Activated naive CD4-positive, alpha-beta T cell treated with Interleukin-2 at 50 U/mL for 16 hours (primary cell): ENCODE results near the gene EPN2.
A peak's percentile ranks its signal among the peaks of the same experiment; 100 is the strongest.

Experiments used
- DNase-seq: peaks from one replicate; pipeline ENCODE4 v3.0.0-alpha.2; 2020

Gene EPN2

DNA sequence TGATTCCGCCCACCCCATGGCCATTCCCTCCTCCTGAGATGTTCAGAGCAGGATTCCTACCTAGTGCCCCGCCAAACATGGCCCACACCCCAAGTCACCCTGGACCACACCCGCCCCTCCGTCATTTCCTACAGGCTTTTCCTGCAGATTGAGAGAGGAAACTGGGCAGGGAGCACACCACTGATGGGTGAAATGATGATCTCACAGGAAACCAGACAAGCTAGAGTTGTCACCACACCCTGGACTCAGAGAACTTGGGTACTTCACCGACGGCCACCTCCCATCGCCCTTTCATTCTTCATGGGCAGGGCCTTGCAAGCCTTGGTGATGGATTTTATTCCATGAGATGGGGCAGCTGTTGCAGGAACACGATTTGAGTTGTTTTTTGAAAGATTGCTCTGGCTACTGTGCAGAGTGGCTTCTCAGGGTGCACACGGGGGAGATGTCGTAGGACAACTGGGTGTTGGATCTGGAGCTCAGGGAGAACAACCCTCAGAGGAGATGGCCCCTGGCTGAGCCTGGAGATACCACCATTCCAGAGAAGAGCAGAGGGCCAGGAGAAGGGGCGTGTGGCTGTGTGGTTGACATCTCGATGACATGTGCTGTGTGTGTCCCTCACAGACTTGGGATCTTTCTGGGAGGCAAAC lies 132.8 kb downstream of the EPN2 start:
- DNase-seq = no peak

DNA sequence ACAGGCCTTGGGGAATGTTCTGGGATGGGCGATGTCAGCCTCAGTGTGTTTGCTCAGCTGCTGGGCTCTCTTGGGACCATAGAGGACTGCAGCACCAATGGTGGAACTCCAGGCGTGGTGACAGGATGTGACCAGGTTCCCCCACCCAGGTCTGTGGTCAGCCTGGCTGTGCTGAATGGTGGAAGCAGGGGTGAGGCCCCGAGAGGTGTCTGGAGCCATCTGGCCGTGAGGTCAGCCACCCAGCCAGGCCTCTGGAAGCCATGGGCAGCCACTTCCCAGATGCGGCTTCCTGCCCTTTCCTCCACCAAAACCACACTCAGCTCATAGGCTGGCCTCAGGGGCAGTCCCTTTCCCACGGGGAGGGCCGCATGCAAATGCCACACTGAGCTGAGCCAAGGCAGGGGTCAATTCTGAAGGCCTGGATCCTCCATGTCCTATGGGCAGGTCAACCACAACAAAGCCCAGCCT lies 133.4 kb downstream of the EPN2 start:
- no peak for DNase-seq

DNA sequence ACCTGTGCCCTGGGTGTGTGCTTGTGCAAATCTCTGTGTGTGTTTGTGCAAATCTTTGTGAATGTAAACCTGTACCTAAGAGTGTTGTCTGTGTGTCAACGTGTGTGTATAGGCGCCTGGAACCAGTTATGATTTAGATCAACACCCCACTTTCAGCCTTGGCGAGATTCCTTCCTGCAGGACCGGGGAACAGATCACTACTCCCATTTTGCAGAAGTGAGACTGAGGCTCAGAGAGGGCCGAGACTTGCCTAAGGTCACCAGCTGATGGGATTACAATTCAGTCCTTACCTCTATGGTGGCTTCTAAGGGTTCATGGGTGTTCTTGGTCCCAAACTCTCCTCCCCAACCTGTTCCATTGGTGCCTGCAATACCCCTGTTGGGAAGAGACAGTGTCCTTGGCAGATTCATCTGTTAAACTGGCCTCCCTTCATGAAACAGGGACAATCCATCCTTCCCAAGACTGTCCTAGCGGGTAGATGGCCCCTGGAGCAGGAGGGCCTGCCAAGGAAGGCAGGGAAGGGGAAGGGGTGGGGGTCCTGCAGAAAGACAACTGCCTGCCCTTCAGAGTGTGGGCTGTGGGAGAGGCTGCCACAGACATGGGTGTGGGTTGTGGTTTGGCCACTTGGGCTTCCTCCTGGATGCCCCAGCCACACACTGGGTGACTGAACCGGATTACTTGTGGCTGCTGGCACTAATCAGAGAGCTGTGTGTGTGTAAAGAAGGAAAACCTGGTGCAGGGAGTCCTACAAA lies 134.3 kb downstream of the EPN2 start:
- DNase-seq = no peak

DNA sequence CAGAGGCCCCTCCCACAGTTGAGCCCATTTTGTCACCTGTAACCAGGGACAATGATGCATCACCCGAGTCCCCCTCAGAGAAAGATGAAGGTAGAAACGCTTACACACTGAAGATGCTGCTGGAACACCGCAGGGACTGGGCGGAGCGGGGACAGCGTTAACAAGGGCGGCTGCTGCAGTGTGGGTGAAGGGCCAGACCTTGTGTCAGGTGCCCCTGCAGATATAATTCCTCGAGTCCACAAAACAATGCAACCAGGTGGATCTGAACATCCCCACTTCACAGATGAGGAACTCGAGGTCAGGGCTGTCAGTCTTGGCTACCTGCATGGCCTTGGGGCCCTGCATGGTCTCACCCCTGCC lies 134.8 kb downstream of the EPN2 start:
- no peak for DNase-seq

DNA sequence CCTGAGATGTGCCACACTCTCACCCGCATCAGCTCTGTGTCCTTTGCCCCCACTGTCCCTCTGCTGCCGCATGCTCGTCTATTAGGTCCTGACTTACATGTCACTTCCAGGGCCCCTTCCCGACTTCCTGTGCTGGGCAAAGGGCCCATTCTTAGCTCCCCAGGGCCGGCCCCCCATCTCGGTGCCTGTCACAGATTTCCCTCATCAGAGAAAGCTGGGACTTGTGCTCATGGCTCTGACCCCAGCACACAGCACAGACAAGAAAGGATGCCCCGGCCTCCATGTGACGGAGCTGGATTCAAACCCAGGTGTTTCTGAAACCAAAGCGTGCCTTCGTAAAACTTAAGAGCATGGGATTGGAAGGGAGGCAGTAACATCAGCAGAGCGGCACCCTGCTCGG lies 135.3 kb downstream of the EPN2 start:
- DNase-seq = no peak

DNA sequence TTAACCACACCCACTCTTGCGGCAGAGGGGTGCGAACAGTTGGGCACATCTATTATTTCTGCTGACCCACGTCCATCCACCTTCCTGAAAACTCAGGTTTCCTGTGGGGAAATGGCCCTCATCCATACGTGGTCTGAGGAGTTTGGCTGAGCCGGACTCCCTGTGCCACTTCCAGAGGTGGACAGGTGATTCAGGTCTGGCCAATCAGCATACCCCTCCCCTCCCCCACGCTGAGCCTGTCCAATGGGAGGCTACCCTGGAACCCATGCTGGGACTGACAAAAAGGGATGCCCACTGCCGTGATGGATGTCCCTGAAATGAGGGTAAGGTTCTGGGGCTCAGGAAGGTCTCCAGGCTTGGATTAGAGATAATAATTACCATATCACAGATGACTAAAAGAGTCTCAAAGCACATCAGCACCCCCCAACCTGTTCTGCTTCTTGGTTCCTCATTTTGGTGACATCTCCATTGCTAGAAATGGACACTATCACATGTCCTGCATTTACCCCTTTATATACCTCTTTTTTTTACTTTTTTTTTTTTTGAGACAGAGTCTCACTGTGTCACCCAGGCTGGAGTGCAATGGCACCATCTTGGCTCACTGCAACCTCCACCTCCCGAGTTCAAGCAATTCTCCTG lies 135.8 kb downstream of the EPN2 start:
- no peak for DNase-seq

DNA sequence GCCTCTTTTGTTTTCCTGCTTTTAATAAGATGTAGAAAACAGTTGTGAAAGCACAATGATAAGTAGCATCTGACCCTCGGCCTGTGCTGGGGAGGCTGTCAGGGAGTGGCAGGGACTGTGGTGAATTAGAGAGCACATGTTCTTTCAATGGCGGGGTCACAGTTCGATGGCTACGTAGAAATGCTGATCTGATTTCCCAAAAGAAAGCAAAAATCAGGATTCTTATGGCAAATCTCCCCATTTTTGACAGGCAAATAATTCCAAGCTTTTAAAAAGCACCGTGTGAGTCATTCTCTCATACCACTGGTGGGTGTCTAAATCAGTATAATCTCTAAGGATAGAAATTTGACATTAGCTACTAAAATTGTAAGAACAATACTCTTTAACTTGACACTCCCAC lies 137.0 kb downstream of the EPN2 start:
- no peak for DNase-seq

DNA sequence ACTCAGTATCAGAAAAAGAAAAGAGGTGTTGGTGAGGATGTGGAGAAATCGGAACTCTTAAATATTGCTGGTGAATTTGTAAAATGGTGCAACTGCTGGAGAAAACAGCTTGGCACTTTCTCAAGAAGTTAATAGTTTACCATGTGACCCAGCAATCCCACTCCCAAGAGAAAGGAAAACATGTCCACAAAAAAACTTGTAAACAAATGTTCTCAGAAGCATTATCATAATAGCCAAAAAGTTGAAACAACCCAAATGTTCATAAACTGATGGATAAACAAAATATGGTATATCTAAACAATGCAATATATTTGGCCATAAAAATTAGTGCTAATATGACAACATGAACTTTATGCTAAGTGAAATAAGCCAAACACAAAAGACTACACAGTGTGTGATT lies 138.6 kb downstream of the EPN2 start:
- DNase-seq = no peak

DNA sequence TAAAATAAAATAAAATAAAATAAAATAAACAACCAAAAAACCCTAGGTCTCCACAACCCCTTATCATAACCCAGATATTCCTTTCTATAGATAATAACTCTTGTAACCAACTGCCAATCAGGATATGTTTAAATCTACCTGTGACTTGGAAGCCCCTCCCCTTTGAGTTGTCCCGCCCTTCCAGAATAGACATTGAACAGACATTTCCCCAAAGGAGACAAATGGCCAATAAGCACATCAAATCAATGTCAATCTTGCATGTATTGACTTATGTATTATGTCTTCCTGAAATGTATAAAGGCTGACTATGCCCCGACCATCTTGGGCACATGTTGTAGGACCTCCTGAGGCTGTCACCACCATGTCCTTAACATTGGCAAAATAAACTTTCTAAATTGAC lies 139.6 kb downstream of the EPN2 start:
- DNase-seq = no peak

DNA sequence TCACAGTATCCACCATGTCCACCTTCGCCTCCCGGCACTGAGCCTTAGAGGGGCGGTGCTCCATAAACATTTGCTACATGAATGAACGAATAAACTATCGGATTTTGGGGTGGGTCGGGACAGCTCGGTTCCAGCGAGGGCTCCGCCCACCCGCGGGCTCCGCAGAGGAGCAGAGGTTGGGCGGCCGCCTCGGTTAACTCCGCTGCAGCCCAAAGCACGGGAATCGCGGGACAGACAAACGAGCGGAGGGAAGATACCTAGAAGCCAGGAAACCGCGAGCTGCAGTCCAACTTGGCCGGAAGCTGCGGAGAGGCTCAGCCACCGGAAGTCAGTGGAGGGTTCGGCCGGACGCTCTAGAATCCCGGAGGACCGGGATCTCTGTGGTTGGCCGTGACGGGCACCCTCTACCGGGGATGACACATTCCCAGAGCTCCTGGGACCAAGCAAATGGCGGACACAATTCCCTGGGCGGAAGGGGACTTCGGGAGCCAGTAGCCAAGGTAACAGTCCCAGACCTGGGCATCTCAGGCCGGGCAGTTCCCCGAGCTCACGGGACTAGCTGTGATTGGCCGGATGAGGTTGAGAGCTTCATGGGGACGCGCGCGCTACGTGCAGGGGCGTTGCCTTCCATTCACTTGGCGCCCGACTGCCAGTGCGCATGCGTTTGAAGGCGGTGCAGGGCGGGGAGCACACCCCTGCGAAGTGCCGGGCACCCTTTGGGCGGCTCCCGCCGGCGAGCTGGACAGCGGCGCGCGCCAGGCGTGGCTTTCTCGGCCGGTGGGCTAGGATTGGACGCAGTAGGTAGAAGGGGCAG lies 140.6 kb downstream of the EPN2 start:
- peak; percentile 96 for DNase-seq

DNA sequence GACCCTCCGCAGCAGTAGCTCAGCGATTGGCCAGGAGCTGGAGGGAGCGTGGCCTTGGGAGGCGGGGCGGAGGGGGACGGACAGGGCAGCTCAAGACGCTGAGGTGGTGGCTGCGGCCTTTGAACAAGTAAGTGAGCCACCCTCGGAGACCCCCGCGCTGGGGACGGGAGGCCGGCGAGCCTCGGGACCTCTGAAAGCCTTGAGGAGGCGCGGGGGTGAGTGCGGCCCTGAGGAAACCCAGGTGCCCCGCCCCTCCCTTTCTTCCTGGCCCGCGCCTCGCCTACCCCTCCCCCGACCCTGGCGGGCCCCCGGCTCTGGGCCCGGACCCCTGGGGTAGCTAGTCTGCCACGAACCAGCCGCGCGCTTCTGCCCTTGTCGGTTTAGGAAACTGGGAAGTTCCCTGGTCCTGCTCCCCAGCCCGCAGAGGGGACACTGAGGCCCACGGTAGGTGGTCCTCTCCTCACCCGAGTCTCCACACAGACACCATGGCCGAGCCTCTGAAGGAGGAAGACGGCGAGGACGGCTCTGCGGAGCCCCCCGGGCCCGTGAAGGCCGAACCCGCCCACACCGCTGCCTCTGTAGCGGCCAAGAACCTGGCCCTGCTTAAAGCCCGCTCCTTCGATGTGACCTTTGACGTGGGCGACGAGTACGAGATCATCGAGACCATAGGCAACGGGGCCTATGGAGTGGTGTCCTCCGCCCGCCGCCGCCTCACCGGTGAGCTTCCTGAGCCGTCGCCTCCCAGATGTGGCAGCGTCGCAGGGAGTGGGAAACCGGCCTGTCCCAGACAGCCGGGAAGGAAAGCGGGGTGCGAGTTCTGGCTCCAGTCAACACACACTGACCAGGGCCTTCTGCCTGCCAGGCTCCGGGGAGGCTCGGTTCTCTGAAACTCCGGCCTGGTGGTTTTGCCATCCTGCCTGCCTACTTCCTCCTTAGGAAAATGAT lies 141.5 kb downstream of the EPN2 start, which contains the start of gene MAPK7:
MAPK7 (plus strand) TSS at position 83 of the 945 bp plus-strand sequence; CDS start at position 486, 403 bp downstream.
- DNase-seq = no peak

DNA sequence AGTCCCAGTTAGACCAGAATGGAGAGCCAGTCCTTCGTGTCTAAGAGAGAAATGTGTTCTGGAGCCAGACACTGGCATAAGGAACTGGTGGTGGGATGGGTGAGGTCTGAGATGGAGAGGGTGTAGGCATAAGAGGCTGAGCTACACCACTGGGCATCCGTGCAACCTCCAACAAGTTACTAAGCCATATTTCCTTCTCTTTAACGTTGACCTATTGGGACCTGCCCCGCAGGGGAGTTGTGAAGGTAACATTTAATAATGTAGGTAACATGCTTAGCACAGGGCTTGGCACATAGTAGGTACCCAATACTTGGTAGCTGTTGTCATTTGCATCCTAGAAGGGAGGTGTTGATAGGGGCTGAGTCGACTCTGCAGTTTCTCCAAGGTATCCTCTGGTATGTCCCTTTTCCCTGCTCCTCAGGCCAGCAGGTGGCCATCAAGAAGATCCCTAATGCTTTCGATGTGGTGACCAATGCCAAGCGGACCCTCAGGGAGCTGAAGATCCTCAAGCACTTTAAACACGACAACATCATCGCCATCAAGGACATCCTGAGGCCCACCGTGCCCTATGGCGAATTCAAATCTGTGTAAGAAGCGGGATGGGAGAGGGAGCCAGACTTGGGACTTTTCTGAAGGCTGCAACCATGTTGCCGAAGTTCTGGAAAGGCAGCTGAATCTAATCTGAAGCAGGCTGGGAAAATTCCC lies 142.3 kb downstream of the EPN2 start:
- no peak for DNase-seq

DNA sequence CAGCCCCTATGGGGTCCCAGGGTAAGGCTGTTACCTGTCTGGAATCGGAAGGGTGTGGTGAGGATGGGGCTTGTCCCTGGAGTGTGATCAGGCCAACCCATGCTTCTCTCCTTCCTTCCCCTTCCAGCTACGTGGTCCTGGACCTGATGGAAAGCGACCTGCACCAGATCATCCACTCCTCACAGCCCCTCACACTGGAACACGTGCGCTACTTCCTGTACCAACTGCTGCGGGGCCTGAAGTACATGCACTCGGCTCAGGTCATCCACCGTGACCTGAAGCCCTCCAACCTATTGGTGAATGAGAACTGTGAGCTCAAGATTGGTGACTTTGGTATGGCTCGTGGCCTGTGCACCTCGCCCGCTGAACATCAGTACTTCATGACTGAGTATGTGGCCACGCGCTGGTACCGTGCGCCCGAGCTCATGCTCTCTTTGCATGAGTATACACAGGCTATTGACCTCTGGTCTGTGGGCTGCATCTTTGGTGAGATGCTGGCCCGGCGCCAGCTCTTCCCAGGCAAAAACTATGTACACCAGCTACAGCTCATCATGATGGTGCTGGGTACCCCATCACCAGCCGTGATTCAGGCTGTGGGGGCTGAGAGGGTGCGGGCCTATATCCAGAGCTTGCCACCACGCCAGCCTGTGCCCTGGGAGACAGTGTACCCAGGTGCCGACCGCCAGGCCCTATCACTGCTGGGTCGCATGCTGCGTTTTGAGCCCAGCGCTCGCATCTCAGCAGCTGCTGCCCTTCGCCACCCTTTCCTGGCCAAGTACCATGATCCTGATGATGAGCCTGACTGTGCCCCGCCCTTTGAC lies 143.5 kb downstream of the EPN2 start:
- no peak for DNase-seq

DNA sequence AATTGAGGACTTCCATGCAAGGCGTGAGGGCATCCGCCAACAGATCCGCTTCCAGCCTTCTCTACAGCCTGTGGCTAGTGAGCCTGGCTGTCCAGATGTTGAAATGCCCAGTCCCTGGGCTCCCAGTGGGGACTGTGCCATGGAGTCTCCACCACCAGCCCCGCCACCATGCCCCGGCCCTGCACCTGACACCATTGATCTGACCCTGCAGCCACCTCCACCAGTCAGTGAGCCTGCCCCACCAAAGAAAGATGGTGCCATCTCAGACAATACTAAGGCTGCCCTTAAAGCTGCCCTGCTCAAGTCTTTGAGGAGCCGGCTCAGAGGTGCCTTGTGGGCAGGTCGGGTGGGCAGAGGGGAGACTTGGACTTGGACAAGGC lies 144.2 kb downstream of the EPN2 start:
- no peak for DNase-seq

DNA sequence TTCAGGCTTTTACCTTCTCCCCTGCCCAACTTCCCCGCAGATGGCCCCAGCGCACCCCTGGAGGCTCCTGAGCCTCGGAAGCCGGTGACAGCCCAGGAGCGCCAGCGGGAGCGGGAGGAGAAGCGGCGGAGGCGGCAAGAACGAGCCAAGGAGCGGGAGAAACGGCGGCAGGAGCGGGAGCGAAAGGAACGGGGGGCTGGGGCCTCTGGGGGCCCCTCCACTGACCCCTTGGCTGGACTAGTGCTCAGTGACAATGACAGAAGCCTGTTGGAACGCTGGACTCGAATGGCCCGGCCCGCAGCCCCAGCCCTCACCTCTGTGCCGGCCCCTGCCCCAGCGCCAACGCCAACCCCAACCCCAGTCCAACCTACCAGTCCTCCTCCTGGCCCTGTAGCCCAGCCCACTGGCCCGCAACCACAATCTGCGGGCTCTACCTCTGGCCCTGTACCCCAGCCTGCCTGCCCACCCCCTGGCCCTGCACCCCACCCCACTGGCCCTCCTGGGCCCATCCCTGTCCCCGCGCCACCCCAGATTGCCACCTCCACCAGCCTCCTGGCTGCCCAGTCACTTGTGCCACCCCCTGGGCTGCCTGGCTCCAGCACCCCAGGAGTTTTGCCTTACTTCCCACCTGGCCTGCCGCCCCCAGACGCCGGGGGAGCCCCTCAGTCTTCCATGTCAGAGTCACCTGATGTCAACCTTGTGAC lies 144.7 kb downstream of the EPN2 start:
- DNase-seq = no peak

DNA sequence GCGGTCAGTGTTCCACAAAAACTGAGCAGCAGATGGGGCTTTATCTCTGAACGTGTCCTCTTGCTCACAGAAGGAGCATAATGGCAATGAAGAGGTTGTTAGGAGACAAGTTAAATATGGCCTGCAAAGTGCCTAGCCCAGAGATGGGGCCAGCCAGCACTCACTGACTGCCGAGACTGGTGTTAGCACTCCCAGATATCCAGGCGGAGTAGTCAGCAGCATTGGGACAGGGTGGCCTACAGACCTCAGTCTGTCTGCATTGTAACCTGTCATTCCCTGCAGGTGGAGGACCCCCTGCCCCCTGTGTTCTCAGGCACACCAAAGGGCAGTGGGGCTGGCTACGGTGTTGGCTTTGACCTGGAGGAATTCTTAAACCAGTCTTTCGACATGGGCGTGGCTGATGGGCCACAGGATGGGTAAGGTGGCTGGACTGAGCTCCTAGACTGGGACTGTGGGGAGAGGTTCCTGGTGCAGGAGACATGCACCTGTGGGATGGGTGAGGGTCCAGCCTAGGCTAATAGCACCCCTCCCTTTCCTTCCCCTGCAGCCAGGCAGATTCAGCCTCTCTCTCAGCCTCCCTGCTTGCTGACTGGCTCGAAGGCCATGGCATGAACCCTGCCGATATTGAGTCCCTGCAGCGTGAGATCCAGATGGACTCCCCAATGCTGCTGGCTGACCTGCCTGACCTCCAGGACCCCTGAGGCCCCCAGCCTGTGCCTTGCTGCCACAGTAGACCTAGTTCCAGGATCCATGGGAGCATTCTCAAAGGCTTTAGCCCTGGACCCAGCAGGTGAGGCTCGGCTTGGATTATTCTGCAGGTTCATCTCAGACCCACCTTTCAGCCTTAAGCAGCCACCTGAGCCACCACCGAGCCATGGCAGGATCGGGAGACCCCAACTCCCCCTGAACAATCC lies 145.6 kb downstream of the EPN2 start:
- DNase-seq = no peak

DNA sequence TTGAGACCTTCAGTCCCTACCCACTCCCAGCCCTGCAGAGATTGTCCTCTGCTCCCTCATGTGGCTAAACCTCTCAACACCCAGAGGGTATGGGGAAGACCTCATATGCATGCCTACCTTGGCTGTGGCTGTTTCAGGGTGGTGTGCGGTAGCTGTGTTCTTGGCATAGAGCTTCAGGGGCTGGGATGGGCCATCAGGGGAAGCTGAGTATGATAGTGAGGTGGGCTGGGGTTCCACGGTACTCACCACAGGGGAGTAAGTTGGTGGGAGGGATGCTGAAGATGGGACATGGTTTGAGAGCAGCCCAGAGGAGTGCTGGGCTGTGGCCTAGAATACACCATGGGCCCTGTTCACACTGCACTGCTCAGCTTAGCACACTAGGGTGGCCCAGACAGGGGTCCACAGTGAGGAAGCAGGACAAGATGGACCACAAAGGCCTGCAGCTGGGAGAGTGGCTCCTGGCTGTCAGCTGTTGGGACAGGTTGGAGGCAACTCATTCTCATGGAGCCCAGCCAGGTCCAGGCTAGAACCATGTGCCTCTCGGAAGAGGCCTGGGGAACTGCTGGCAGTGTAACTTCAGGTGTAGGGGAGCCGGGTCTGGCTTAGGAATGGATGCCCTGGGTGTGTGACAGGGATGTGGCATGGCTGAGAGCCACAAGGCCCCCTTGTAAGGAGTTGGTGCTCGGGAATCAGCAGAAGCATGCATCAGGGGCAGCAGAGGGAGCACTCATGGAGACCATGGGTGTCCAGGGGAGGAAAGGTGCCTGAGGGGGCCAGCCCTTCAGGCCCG lies 146.7 kb downstream of the EPN2 start:
- DNase-seq = no peak
